ENCODE data around the gene BBLN. TPM values are rescaled to one million over a fixed set of nuclear protein-coding genes. Genes with fewer than 3 reads are reported as not detected.

Gene BBLN
- total RNA-seq, 4 donors from 2014 or later, result 139 to 165 (median 145) TPM

GRCh38 chr9:128142596-128142995 lies 17.5 kb upstream of the BBLN start:
- H3K27ac ChIP-seq, result no peak overlapping the region
- ATAC-seq, result no peak
- no peak overlapping the region for H3K4me3 ChIP-seq
- TF ChIP-seq CTCF (IDR thresholded peaks at IDR 0.05) (no peak), POLR2AphosphoS5 (IDR thresholded peaks at IDR 0.05) (no peak), POLR2A (IDR thresholded peaks at IDR 0.05) (no peak), EP300 (IDR thresholded peaks at IDR 0.05) (no peak)
- no peaks in the 10 kb centered on the region for H3K9me3 ChIP-seq
- 83% methylated on average over 1 of the region's 2 CpGs; no CpG with 5 or more reads in 1 of the 2 donors for WGBS, 2 donors (ENCODE audit: low coverage in 1 of 2)
- no peaks in the 10 kb centered on the region for H3K36me3 ChIP-seq
- H3K27me3 ChIP-seq, result no peaks in the 10 kb centered on the region
- no peaks in the 10 kb centered on the region for H3K4me1 ChIP-seq

- H3K9me3 ChIP-seq, result no peaks in the 10 kb centered on the region
- H3K4me3 ChIP-seq, result no peak overlapping the region
- 53 to 100% methylated on average over 1 to 3 of the region's 8 CpGs for WGBS, 2 donors (ENCODE audit: low coverage in 1 of 2)
- ATAC-seq, result no peak
- no peaks in the 10 kb centered on the region for H3K36me3 ChIP-seq
- H3K27ac ChIP-seq, result no peak overlapping the region
- H3K4me1 ChIP-seq, result peaks cover 0 to 2% (median under 1%) of the 10 kb centered on the region in 3 donors
- TF ChIP-seq POLR2AphosphoS5 (IDR thresholded peaks at IDR 0.05), result no peak
- TF ChIP-seq EP300 (IDR thresholded peaks at IDR 0.05), result no peak
- TF ChIP-seq POLR2A (IDR thresholded peaks at IDR 0.05), result no peak
- TF ChIP-seq CTCF (IDR thresholded peaks at IDR 0.05), result no peak
- no peaks in the 10 kb centered on the region for H3K27me3 ChIP-seq
Observed at GRCh38 chr9:128143525-128144238, 16.4 kb upstream of the BBLN start.

DNA sequence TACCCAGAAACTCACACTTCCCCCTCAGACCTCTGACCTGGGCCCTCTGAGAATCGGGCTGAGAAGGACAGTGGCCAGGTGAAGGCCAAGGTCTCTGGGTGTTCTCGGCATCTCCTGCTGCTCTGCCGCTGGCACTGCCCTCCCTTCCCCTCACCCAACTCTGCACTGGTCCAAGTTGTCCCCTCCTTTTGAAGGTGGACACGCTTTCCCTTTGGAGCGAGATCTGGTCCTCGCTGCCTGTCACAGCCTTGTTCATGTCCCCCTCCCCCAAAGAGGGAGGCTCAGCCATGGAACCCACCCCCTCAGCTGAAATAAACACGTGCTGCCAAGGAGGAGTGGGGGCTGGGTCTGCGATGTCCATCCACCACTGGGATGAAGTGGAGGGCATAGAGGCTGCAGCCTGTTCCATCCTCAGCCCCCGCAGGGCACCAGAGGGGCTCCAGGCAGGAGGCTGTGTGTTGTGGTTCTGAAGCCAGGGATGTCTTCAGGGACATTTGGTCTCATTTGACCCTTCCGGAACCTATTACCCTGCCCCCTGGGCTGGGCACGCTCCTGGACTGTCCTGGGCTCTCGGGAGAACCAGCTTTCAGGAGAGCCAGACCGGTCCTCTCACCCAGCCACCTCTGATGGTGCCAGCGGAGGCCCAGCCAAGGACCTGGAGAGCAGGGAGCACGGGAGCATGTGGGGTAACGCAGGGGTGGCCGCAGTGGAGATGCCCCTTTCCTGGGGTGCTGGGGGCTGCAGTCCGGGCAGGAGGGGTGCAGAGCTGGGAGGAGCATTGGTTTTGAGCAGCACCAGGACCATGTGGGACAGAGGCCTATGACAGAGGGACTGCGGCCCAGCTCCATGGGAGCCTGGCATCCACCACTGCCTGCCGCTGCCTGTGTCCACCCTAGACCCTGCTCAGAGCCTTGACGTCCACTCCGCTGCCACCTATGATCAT lies 15.6 kb upstream of the BBLN start:
- Histone ChIP-seq H3K9me3 (no peaks in the 10 kb centered on the region), H3K36me3 (no peaks in the 10 kb centered on the region), H3K4me1 (peaks cover 0 to 11% (median 6%) of the 10 kb centered on the region in 3 donors), H3K4me3 (no peak overlapping the region), H3K27ac (no peak overlapping the region), H3K27me3 (no peaks in the 10 kb centered on the region)
- WGBS, 2 donors (ENCODE audit: low coverage in 1 of 2), result 100% methylated on average over 1 of the region's 22 CpGs; no CpG with 5 or more reads in 1 of the 2 donors
- TF ChIP-seq CTCF (IDR thresholded peaks at IDR 0.05) (no peak), POLR2A (IDR thresholded peaks at IDR 0.05) (no peak), POLR2AphosphoS5 (IDR thresholded peaks at IDR 0.05) (no peak), EP300 (IDR thresholded peaks at IDR 0.05) (no peak)
- ATAC-seq, result no peak

DNA sequence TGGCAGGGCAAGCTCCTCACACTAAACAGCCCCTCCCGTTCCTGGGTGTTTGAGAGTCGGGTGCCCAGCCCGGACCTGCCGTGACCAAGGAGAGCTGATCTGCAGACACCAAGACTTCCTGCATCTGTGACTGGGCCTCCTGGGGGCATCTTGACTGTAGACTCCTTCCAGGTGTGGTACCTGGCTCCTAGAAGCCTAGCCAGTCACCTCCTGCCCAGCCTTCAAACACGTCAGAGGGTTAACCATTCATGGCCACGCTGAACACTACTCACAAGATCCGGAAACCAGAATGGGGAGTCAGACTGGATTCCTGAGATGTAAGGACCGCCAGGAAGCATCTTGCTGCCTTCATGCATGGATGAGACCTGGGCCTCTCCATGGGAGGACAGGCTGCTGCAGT lies 14.5 kb upstream of the BBLN start:
- H3K9me3 ChIP-seq, result no peaks in the 10 kb centered on the region
- no peaks in the 10 kb centered on the region for H3K27me3 ChIP-seq
- H3K4me3 ChIP-seq, result no peak overlapping the region
- no CpG with 5 or more reads among the region's 8 CpGs for WGBS, 2 donors (ENCODE audit: low coverage in 1 of 2)
- H3K36me3 ChIP-seq, result no peaks in the 10 kb centered on the region
- no peak overlapping the region for H3K27ac ChIP-seq
- H3K4me1 ChIP-seq, result peaks cover 0 to 11% (median 6%) of the 10 kb centered on the region in 3 donors
- no peak for ATAC-seq
- TF ChIP-seq POLR2AphosphoS5 (IDR thresholded peaks at IDR 0.05) (no peak), EP300 (IDR thresholded peaks at IDR 0.05) (no peak), POLR2A (IDR thresholded peaks at IDR 0.05) (no peak), CTCF (IDR thresholded peaks at IDR 0.05) (no peak)
